ENCODE data around the gene LAMA4.
A peak's percentile ranks its signal among the peaks of the same experiment; 100 is the strongest.

LAMA4 gene

GRCh38 chr6:112156668-112157067 lies 97.7 kb downstream of the LAMA4 start:
- Histone ChIP-seq H3K4me3 (no peak overlapping the region), H3K9me3 (no peaks in the 10 kb centered on the region; the same call in 1 of the 2 replicates), H3K27me3 (no peaks in the 10 kb centered on the region), H4K20me1 (no peaks in the 10 kb centered on the region), H3K4me1 (peaks cover 9% of the 10 kb centered on the region), H3K9ac (no peak overlapping the region), H3K27ac (no peak overlapping the region), H3K4me2 (no peak overlapping the region), H3K36me3 (no peaks in the 10 kb centered on the region)
- TF ChIP-seq Cebpa-rat (IDR thresholded peaks at IDR 0.05): no peak

GRCh38 chr6:112155886-112156285 lies 98.5 kb downstream of the LAMA4 start:
- Histone ChIP-seq H3K4me3 (no peak overlapping the region), H3K4me1 (peaks cover 9% of the 10 kb centered on the region), H3K36me3 (no peaks in the 10 kb centered on the region), H3K4me2 (peak overlapping the region; percentile 27), H3K9me3 (no peaks in the 10 kb centered on the region; the same call in 1 of the 2 replicates), H3K27ac (no peak overlapping the region), H3K27me3 (no peaks in the 10 kb centered on the region), H3K9ac (no peak overlapping the region), H4K20me1 (no peaks in the 10 kb centered on the region)
- no peak for TF ChIP-seq Cebpa-rat (IDR thresholded peaks at IDR 0.05)

- Histone ChIP-seq H3K36me3 (no peaks in the 10 kb centered on the region), H3K4me1 (peaks cover 9% of the 10 kb centered on the region), H3K9me3 (no peaks in the 10 kb centered on the region; the same call in 1 of the 2 replicates), H3K27me3 (no peaks in the 10 kb centered on the region), H3K27ac (no peak overlapping the region), H3K4me3 (no peak overlapping the region), H3K9ac (no peak overlapping the region), H3K4me2 (no peak overlapping the region), H4K20me1 (no peaks in the 10 kb centered on the region)
- no peak for TF ChIP-seq Cebpa-rat (IDR thresholded peaks at IDR 0.05)
Measured at GRCh38 chr6:112154711-112155110, 99.7 kb downstream of the LAMA4 start.

GRCh38 chr6:112153926-112154607 lies 100.3 kb downstream of the LAMA4 start:
- Histone ChIP-seq H3K4me2 (no peak overlapping the region), H3K27ac (no peak overlapping the region), H3K4me3 (no peak overlapping the region), H3K9ac (no peak overlapping the region), H3K4me1 (peaks cover 9% of the 10 kb centered on the region), H3K36me3 (no peaks in the 10 kb centered on the region), H3K27me3 (no peaks in the 10 kb centered on the region), H4K20me1 (no peaks in the 10 kb centered on the region), H3K9me3 (no peaks in the 10 kb centered on the region)
- no peak for TF ChIP-seq Cebpa-rat (IDR thresholded peaks at IDR 0.05)

GRCh38 chr6:112150363-112150762 lies 104.0 kb downstream of the LAMA4 start:
- Histone ChIP-seq H3K4me2 (no peak overlapping the region), H3K27ac (no peak overlapping the region)
- TF ChIP-seq Cebpa-rat (IDR thresholded peaks at IDR 0.05): no peak

GRCh38 chr6:112149719-112150263 lies 104.6 kb downstream of the LAMA4 start:
- Histone ChIP-seq H3K9me3 (no peaks in the 10 kb centered on the region), H4K20me1 (no peaks in the 10 kb centered on the region), H3K4me2 (no peak overlapping the region), H3K27me3 (no peaks in the 10 kb centered on the region), H3K9ac (no peak overlapping the region), H3K27ac (no peak overlapping the region), H3K4me1 (no peaks in the 10 kb centered on the region), H3K36me3 (no peaks in the 10 kb centered on the region), H3K4me3 (no peak overlapping the region)
- TF ChIP-seq Cebpa-rat (IDR thresholded peaks at IDR 0.05): no peak

More at GRCh38 chr6:112150363-112150762, 104.0 kb downstream of the LAMA4 start:
- no peaks in the 10 kb centered on the region for H4K20me1 ChIP-seq
- H3K4me3 ChIP-seq: no peak overlapping the region
- H3K36me3 ChIP-seq: no peaks in the 10 kb centered on the region
- no peak overlapping the region for H3K9ac ChIP-seq
- H3K4me1 ChIP-seq: peaks cover under 1% of the 10 kb centered on the region; the same call in 1 of the 2 replicates
- no peaks in the 10 kb centered on the region for H3K9me3 ChIP-seq
- no peaks in the 10 kb centered on the region for H3K27me3 ChIP-seq

- Histone ChIP-seq H3K4me1 (no peaks in the 10 kb centered on the region), H3K27me3 (no peaks in the 10 kb centered on the region), H3K4me2 (no peak overlapping the region), H3K9me3 (no peaks in the 10 kb centered on the region), H3K36me3 (no peaks in the 10 kb centered on the region), H4K20me1 (no peaks in the 10 kb centered on the region), H3K4me3 (no peak overlapping the region), H3K27ac (no peak overlapping the region), H3K9ac (no peak overlapping the region)
- no peak for TF ChIP-seq Cebpa-rat (IDR thresholded peaks at IDR 0.05)
Measured at GRCh38 chr6:112149236-112149635, 105.1 kb downstream of the LAMA4 start.

GRCh38 chr6:112148103-112148502 lies 106.3 kb downstream of the LAMA4 start:
- no peaks in the 10 kb centered on the region for H3K4me1 ChIP-seq
- no peak overlapping the region for H3K9ac ChIP-seq
- H3K9me3 ChIP-seq: no peaks in the 10 kb centered on the region
- H3K27me3 ChIP-seq: no peaks in the 10 kb centered on the region
- H4K20me1 ChIP-seq: no peaks in the 10 kb centered on the region
- no peak overlapping the region for H3K27ac ChIP-seq
- TF ChIP-seq Cebpa-rat (IDR thresholded peaks at IDR 0.05): no peak
- no peaks in the 10 kb centered on the region for H3K36me3 ChIP-seq
- no peak overlapping the region for H3K4me2 ChIP-seq
- H3K4me3 ChIP-seq: no peak overlapping the region

GRCh38 chr6:112145080-112145573 lies 109.2 kb downstream of the LAMA4 start:
- Histone ChIP-seq H3K9ac (no peak overlapping the region), H3K27me3 (no peaks in the 10 kb centered on the region), H3K27ac (no peak overlapping the region), H3K4me3 (no peak overlapping the region), H3K36me3 (no peaks in the 10 kb centered on the region), H3K4me1 (no peaks in the 10 kb centered on the region), H3K4me2 (no peak overlapping the region), H4K20me1 (no peaks in the 10 kb centered on the region), H3K9me3 (no peaks in the 10 kb centered on the region)
- no peak for TF ChIP-seq Cebpa-rat (IDR thresholded peaks at IDR 0.05)

GRCh38 chr6:112144145-112144926 lies 110.0 kb downstream of the LAMA4 start:
- Histone ChIP-seq H3K4me2 (no peak overlapping the region), H3K4me1 (no peaks in the 10 kb centered on the region), H3K36me3 (no peaks in the 10 kb centered on the region), H3K9ac (no peak overlapping the region), H3K4me3 (no peak overlapping the region), H3K27me3 (no peaks in the 10 kb centered on the region), H3K27ac (no peak overlapping the region), H3K9me3 (no peaks in the 10 kb centered on the region), H4K20me1 (no peaks in the 10 kb centered on the region)
- TF ChIP-seq Cebpa-rat (IDR thresholded peaks at IDR 0.05): no peak

Measured in BLaER1 (cell line).